Endothelial cell of umbilical vein (primary cell): Measurements from ENCODE around the gene AKT2. TPM values are rescaled to one million over a fixed set of nuclear protein-coding genes. Genes with fewer than 3 reads are reported as not detected.

Experiments used
- BruUV-seq: library from RNA; stranded (reverse); fragments of 400-500 nt; replicated peaks from 2 replicates; lab custom pipeline; 2021; lab: Mats Ljungman, UMichigan
- CTCF ChIA-PET: fragments of 300-600, 350-600 bp; sonication (Branson Sonifier 250); formaldehyde crosslinking; loops from one replicate; lab custom pipeline; 2021; ENCODE audit warnings: antibody characterized with exemption, inconsistent platforms; lab: Charles Lee
- POLR2A ChIA-PET: fragments of 300-600, 350-600 bp; sonication (Branson Sonifier 250); formaldehyde crosslinking; loops from one replicate; lab custom pipeline; 2021; ENCODE audit warnings: antibody characterized with exemption, inconsistent platforms; lab: Charles Lee
- DNase-seq: peaks from one replicate; pipeline ENCODE4 v3.0.0-alpha.2; 2011; ENCODE audit warnings: low read depth, low spot score
- FAIRE-seq: peaks from 2 replicates; lab custom pipeline; 2011; peaks lifted over from hg19 to GRCh38; lab: Jason Lieb, UNC
- H2AFZ ChIP-seq: 2 replicates; pipeline ENCODE4 v1.6.0; 2012; ENCODE audit warnings: low read depth, low read length, control low read depth, inconsistent platforms
- H3K27ac ChIP-seq: 2 replicates; pipeline ENCODE4 v1.5.1; 2011; ENCODE audit warnings: low read depth, mild to moderate bottlenecking, control low read depth, low read length, moderate library complexity; ENCODE audit not compliant: insufficient read depth
- H3K27me3 ChIP-seq, 2 experiments: 2 replicates each; pipeline versions ENCODE4 v1.6.0 to v1.6.1; 2011; ENCODE audit warnings: low read length in 2 of 2, mixed read lengths in 1 of 2; ENCODE audit not compliant: control insufficient read depth in 2 of 2, insufficient read depth in 2 of 2
- H3K36me3 ChIP-seq, 2 experiments: 2 replicates in 1 of 2; 3 replicates in 1 of 2; pipeline ENCODE4 v1.5.1; 2011; ENCODE audit warnings: low read length in 2 of 2, mild to moderate bottlenecking in 1 of 2, moderate library complexity in 1 of 2; ENCODE audit not compliant: control insufficient read depth in 2 of 2, insufficient read depth in 2 of 2; ENCODE audit errors: extremely low read depth in 1 of 2
- H3K4me1 ChIP-seq: 3 replicates; pipeline ENCODE4 v1.5.1; 2011; ENCODE audit warnings: mild to moderate bottlenecking, low read length; ENCODE audit not compliant: control insufficient read depth, insufficient read depth; ENCODE audit errors: extremely low read depth
- H3K4me2 ChIP-seq: 2 replicates; pipeline ENCODE4 v1.6.1; 2011; ENCODE audit warnings: low read length, control low read depth, mixed read lengths; ENCODE audit not compliant: insufficient read depth
- H3K4me3 ChIP-seq, 3 experiments: fragments of 200-600 bp in 1 of 3; sonication (generic), shearing (Covaris generic) in 1 of 3; replicated peaks in 1 of 3; 2 replicates each; pipeline ENCODE4 v1.5.1; 2011 to 2016; ENCODE audit warnings: control low read depth in 3 of 3, low read length in 3 of 3, mild to moderate bottlenecking in 2 of 3, inconsistent platforms in 1 of 3, low read depth in 1 of 3, moderate library complexity in 1 of 3; ENCODE audit not compliant: insufficient read depth in 1 of 3
- H3K79me2 ChIP-seq: 2 replicates; pipeline ENCODE4 v1.6.0; 2012; ENCODE audit warnings: low read length, inconsistent platforms; ENCODE audit not compliant: control insufficient read depth, insufficient read depth
- H3K9ac ChIP-seq: replicated peaks from 2 replicates; pipeline ENCODE3; 2011; ENCODE audit warnings: low read length, control low read depth; ENCODE audit not compliant: insufficient read depth; ENCODE audit errors: extremely low read depth
- H3K9me1 ChIP-seq: replicated peaks from 3 replicates; pipeline ENCODE4 v1.6.0; 2011; ENCODE audit warnings: mild to moderate bottlenecking, low read length; ENCODE audit not compliant: control insufficient read depth, insufficient read depth; ENCODE audit errors: extremely low read depth
- H3K9me3 ChIP-seq: replicated peaks from 2 replicates; pipeline ENCODE4 v1.5.1; 2012; ENCODE audit warnings: low read length, inconsistent platforms; ENCODE audit not compliant: control insufficient read depth, insufficient read depth
- H4K20me1 ChIP-seq: replicated peaks from 2 replicates; pipeline ENCODE3; 2011; ENCODE audit warnings: mild to moderate bottlenecking, low read length; ENCODE audit not compliant: control insufficient read depth, insufficient read depth; ENCODE audit errors: extremely low read depth
- EZH2 ChIP-seq: IDR thresholded peaks from 2 replicates; pipeline ENCODE4 v1.6.1; 2012; ENCODE audit warnings: borderline replicate concordance, low read depth, mild to moderate bottlenecking, moderate library complexity, low read length, inconsistent platforms; ENCODE audit not compliant: severe bottlenecking
- FOS ChIP-seq: IDR thresholded peaks from 2 replicates; pipeline ENCODE4 v1.6.1; 2011; ENCODE audit warnings: mild to moderate bottlenecking, low read length, moderate library complexity, borderline replicate concordance; ENCODE audit not compliant: insufficient read depth
- GATA2 ChIP-seq: IDR thresholded peaks from 2 replicates; pipeline ENCODE4 v1.7.0; 2011; ENCODE audit warnings: low read depth, mild to moderate bottlenecking, moderate library complexity, mixed read lengths, low read length; ENCODE audit not compliant: insufficient read length, insufficient read depth
- JUN ChIP-seq: IDR thresholded peaks from 2 replicates; pipeline ENCODE4 v1.6.1; 2011; ENCODE audit warnings: borderline replicate concordance, low read depth; ENCODE audit not compliant: insufficient read length, insufficient read depth
- MAX ChIP-seq: IDR thresholded peaks from 2 replicates; pipeline ENCODE4 v1.6.1; 2011; ENCODE audit not compliant: insufficient read depth, insufficient read length
- MYC ChIP-seq: IDR thresholded peaks from one replicate; pipeline ENCODE4 v1.6.1; 2011; ENCODE audit warnings: mild to moderate bottlenecking, low read depth, low read length
- POLR2A ChIP-seq: IDR thresholded peaks from 2 replicates; pipeline ENCODE4 v1.6.1; 2012; ENCODE audit warnings: low read depth, mild to moderate bottlenecking, control low read depth, low read length
- POLR2AphosphoS5 ChIP-seq: IDR thresholded peaks from 2 replicates; pipeline ENCODE4 v1.6.1; 2012; ENCODE audit warnings: low read depth, mild to moderate bottlenecking, control low read depth, low read length, moderate library complexity; ENCODE audit not compliant: insufficient read depth
- dilution Hi-C: fragments of 300-500 bp; cut with MboI; formaldehyde crosslinking; loops from one replicate; pipeline ENCODE4 v1.15.0; 2019; ENCODE audit warnings: low sequenced_read_pairs; ENCODE audit not compliant: extremely low pct_ligation_motif_present
- intact Hi-C: fragments of 100-400 bp; cut with micrococcal nuclease; formaldehyde crosslinking; loops from one replicate; pipeline ENCODE4 v1.10.0; 2022
- polyA plus RNA-seq, 4 experiments: library from polyadenylated mRNA; depleted of rRNA in 3 of 4; stranded (reverse) in 3 of 4; unstranded in 1 of 4; fragments of >200 nt; gene quantifications; 2 replicates each; pipeline versions ENCODE4 v1.2.1 to v1.2.3, GENCODE V29; 2011 to 2012; ENCODE audit warnings: missing spikeins in 1 of 4
- total RNA-seq: library from RNA; stranded (reverse); gene quantifications from 2 replicates; pipeline ENCODE4 v1.2.3, GENCODE V29; 2021
- TF ChIP-seq, protein P1 (sequence below), 2 donors: IDR thresholded peaks; 1 replicate in 1 of 2; 2 replicates in 1 of 2; pipeline ENCODE4 v1.5.1; 2011; ENCODE audit warnings: low read length in 2 of 2, mild to moderate bottlenecking in 2 of 2, moderate library complexity in 2 of 2, control low read depth in 1 of 2, inconsistent platforms in 1 of 2, low read depth in 1 of 2; ENCODE audit not compliant: insufficient read depth in 1 of 2; ENCODE audit errors: extremely low read depth in 1 of 2

AKT2 gene
- total and polyA plus RNA-seq, 2 donors (not counting 3 experiments of a cell fraction or from before 2014, with no cell fraction given) = 65.2 to 69.8 TPM

DNA sequence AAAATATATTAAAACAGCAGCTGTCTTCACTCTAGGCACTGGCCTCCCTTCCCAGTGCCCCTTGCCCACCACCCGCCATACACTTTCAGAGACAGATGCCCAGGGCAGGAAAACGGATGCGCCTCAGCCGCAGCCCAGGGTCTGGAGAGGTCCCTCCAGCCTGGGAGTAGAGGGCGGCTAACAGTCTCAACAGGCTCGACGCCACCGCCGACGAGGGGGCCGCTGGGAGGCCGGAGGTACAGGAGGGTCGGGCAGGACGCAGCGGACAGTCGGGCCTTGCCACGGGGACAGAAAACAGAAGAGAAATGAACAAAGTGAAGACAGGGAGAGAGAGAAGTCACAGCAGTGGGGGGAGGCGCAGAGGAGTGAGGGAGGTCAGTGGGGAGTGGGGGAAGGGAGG is 35.9 kb upstream of the AKT2 start:
- Histone ChIP-seq H2AFZ (no peak overlapping the region), H3K9me3 (no peaks in the 10 kb centered on the region), H3K79me2 (no peaks in the 10 kb centered on the region), H3K4me3 (no peak overlapping the region), H3K4me1 (peaks cover 4% of the 10 kb centered on the region), H3K4me2 (no peak overlapping the region), H3K36me3 (peaks cover 9 to 35% of the 10 kb centered on the region in 2 experiments), H4K20me1 (no peaks in the 10 kb centered on the region), H3K27me3 (no peaks in the 10 kb centered on the region), H3K9me1 (no peaks in the 10 kb centered on the region), H3K27ac (no peak overlapping the region), H3K9ac (no peak overlapping the region)
- FAIRE-seq (no peak), DNase-seq (no peak)
- dilution Hi-C loops (no loop called here), intact Hi-C loops (no loop called here)
- CTCF ChIA-PET = interaction anchor here (1.4 kb wide), 1 partner anchor 27 kb away, joined by 3 read pairs; the partner anchor contains the start of genes C19orf47 and PLD3
- POLR2A ChIA-PET = no interaction called here
- BruUV-seq = no TSS peak
- TF ChIP-seq MYC = no peak
- TF ChIP-seq, protein P1, sequence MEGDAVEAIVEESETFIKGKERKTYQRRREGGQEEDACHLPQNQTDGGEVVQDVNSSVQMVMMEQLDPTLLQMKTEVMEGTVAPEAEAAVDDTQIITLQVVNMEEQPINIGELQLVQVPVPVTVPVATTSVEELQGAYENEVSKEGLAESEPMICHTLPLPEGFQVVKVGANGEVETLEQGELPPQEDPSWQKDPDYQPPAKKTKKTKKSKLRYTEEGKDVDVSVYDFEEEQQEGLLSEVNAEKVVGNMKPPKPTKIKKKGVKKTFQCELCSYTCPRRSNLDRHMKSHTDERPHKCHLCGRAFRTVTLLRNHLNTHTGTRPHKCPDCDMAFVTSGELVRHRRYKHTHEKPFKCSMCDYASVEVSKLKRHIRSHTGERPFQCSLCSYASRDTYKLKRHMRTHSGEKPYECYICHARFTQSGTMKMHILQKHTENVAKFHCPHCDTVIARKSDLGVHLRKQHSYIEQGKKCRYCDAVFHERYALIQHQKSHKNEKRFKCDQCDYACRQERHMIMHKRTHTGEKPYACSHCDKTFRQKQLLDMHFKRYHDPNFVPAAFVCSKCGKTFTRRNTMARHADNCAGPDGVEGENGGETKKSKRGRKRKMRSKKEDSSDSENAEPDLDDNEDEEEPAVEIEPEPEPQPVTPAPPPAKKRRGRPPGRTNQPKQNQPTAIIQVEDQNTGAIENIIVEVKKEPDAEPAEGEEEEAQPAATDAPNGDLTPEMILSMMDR (IDR thresholded peaks at IDR 0.05; ENCODE audit: extremely low read depth in 1 of 2, insufficient read depth in 1 of 2, low read depth in 1 of 2, low read length in 2 of 2) = no peak
- no peak for TF ChIP-seq POLR2A
- no peak for TF ChIP-seq FOS
- no peak for TF ChIP-seq EZH2
- TF ChIP-seq JUN = no peak
- TF ChIP-seq GATA2 = no peak
- no peak for TF ChIP-seq POLR2AphosphoS5
- TF ChIP-seq MAX = no peak
